HepG2 (cell line): ENCODE results near the gene MXRA8. TPM values are rescaled to one million over a fixed set of nuclear protein-coding genes. Genes with fewer than 3 reads are reported as not detected.

ENCODE experiments used
- ARNT2 ChIP-seq: sonication (generic); formaldehyde crosslinking; IDR thresholded peaks from 2 replicates; pipeline ENCODE4 v1.8.0; 2022; ENCODE audit warnings: mild to moderate bottlenecking, low read depth, missing genetic modification reagents, moderate library complexity
- CCAR2 ChIP-seq: fragments of 200-400 bp; formaldehyde crosslinking; optimal IDR thresholded peaks from 2 replicates; pipeline ENCODE3; 2018; ENCODE audit warnings: low read depth, mild to moderate bottlenecking, low read length, moderate library complexity
- CEBPB ChIP-seq: IDR thresholded peaks from 2 replicates; pipeline ENCODE4 v1.6.1; 2011; ENCODE audit warnings: low read depth, low read length, improper control_type of control experiment, borderline replicate concordance
- CHD2 ChIP-seq: IDR thresholded peaks from 2 replicates; pipeline ENCODE4 v1.6.1; 2011; ENCODE audit warnings: low read depth, low read length, improper control_type of control experiment
- PREB ChIP-seq: sonication (generic); formaldehyde crosslinking; IDR thresholded peaks from 2 replicates; pipeline ENCODE4 v1.4.0; 2020; ENCODE audit warnings: missing genetic modification reagents
- TBX2 ChIP-seq: sonication (generic); formaldehyde crosslinking; IDR thresholded peaks from 2 replicates; pipeline ENCODE4 v1.5.0; 2020; ENCODE audit warnings: missing genetic modification reagents, mild to moderate bottlenecking, borderline replicate concordance
- TFDP1 ChIP-seq: IDR thresholded peaks from 2 replicates; pipeline ENCODE4 v1.6.1; 2016; ENCODE audit warnings: missing compliant biosample characterization, missing genetic modification reagents, borderline replicate concordance
- ZBTB20 ChIP-seq: sonication (generic); formaldehyde crosslinking; IDR thresholded peaks from 2 replicates; pipeline ENCODE4 v1.8.1; 2023; ENCODE audit warnings: missing genetic modification reagents, low read depth, mild to moderate bottlenecking, borderline replicate concordance
- ZMYM3 ChIP-seq: sonication (generic); formaldehyde crosslinking; IDR thresholded peaks from 2 replicates; pipeline ENCODE4 v1.5.1; 2020; ENCODE audit warnings: mild to moderate bottlenecking, missing genetic modification reagents
- ZNF160 ChIP-seq: sonication (generic); formaldehyde crosslinking; IDR thresholded peaks from 2 replicates; pipeline ENCODE4 v1.8.0; 2022; ENCODE audit warnings: mild to moderate bottlenecking, inconsistent platforms, missing genetic modification reagents
- ZNF282 ChIP-seq: fragments of 450-650 bp; IDR thresholded peaks from 2 replicates; pipeline ENCODE4 v1.6.1; 2018; ENCODE audit not compliant: partially characterized antibody
- ZNF503 ChIP-seq: sonication (generic); formaldehyde crosslinking; IDR thresholded peaks from 2 replicates; pipeline ENCODE4 v1.4.0; 2020; ENCODE audit warnings: missing genetic modification reagents
- ZNF530 ChIP-seq: sonication (generic); formaldehyde crosslinking; IDR thresholded peaks from 2 replicates; pipeline ENCODE4 v1.5.0; 2020; ENCODE audit warnings: low read depth, mild to moderate bottlenecking, missing genetic modification reagents
- ZNF567 ChIP-seq: sonication (generic); formaldehyde crosslinking; IDR thresholded peaks from 2 replicates; pipeline ENCODE4 v1.8.1; 2023; ENCODE audit warnings: mild to moderate bottlenecking, missing genetic modification reagents, borderline replicate concordance
- ZNF607 ChIP-seq: sonication (generic); formaldehyde crosslinking; IDR thresholded peaks from 2 replicates; pipeline ENCODE4 v1.5.1; 2020; ENCODE audit warnings: missing genetic modification reagents, mild to moderate bottlenecking, borderline replicate concordance
- ZNF766 ChIP-seq: sonication (generic); formaldehyde crosslinking; IDR thresholded peaks from 2 replicates; pipeline ENCODE4 v1.5.0; 2020; ENCODE audit warnings: missing genetic modification reagents, borderline replicate concordance
- ZNF772 ChIP-seq: sonication (generic); formaldehyde crosslinking; IDR thresholded peaks from 2 replicates; pipeline ENCODE4 v1.5.0; 2020; ENCODE audit warnings: mild to moderate bottlenecking, missing genetic modification reagents
- ZNF800 ChIP-seq: sonication (generic); formaldehyde crosslinking; IDR thresholded peaks from 2 replicates; pipeline ENCODE4 v1.4.0; 2020; ENCODE audit warnings: missing genetic modification reagents
- ZNF879 ChIP-seq: sonication (generic); formaldehyde crosslinking; IDR thresholded peaks from 2 replicates; pipeline ENCODE4 v1.8.1; 2023; ENCODE audit warnings: missing genetic modification reagents
- polyA plus RNA-seq, 8 experiments: library from polyadenylated mRNA; depleted of rRNA in 3 of 8; stranded (reverse) in 7 of 8; unstranded in 1 of 8; fragments of >200 nt; fragmentation: Illumina TruSeq in 4 of 8; extraction: Trizol in 4 of 8; gene quantifications; 2 replicates each; pipeline versions ENCODE4 v1.2.1 to v1.2.3, GENCODE V29; 2011 to 2016; ENCODE audit warnings: low read depth in 4 of 8, missing spikeins in 1 of 8, mixed read lengths in 1 of 8; ENCODE audit not compliant: insufficient read depth in 1 of 8
- total RNA-seq, 5 experiments: library from RNA; depleted of rRNA; stranded (reverse); fragments of >200 nt; fragmentation: Illumina TruSeq; extraction: Trizol; gene quantifications; 2 replicates each; pipeline ENCODE4 v1.2.3, GENCODE V29; 2016; ENCODE audit warnings: low read depth in 1 of 5
- TF ChIP-seq, protein P1 (sequence below): sonication (generic); formaldehyde crosslinking; IDR thresholded peaks from 2 replicates; pipeline ENCODE4 v1.4.0; 2020; ENCODE audit warnings: missing genetic modification reagents, mild to moderate bottlenecking, borderline replicate concordance

Gene MXRA8
- total and polyA plus RNA-seq, 2 of the 13 experiments (the other 11 are each of a cell fraction or from before 2014, with no cell fraction given), result 19.8 to 44.8 TPM

GRCh38 chr1:1307923-1308755 lies 50.2 kb downstream of the MXRA8 start, which contains the start of the genes ACAP3 and PUSL1 (continued):
- 0 out of 2 replicates have a peak, but pooled peaks have one; percentile 6 for TF ChIP-seq ZMYM3 (CRISPR knock-in tag)
- TF ChIP-seq CHD2, result peak; percentile 73; the same call in 1 of the 2 replicates
- TF ChIP-seq ZNF879 (CRISPR knock-in tag), result 0 out of 2 replicates have a peak, but pooled peaks have one; percentile 36
- peak; percentile 11; the same call in 1 of the 2 replicates for TF ChIP-seq TBX2 (CRISPR knock-in tag)
- no peak for TF ChIP-seq ZNF282
- peak; percentile 82 for TF ChIP-seq CCAR2
- TF ChIP-seq ZNF766 (CRISPR knock-in tag), result 0 out of 2 replicates have a peak, but pooled peaks have one; percentile 27
- TF ChIP-seq ZNF567 (CRISPR knock-in tag), result no peak
- peak; percentile 59 for TF ChIP-seq ARNT2 (CRISPR knock-in tag)
- TF ChIP-seq ZBTB20 (CRISPR knock-in tag), result no peak
- TF ChIP-seq TFDP1, result peak; percentile 62; the same call in 1 of the 2 replicates
- TF ChIP-seq ZNF772 (CRISPR knock-in tag), result peak; percentile 89
- peak; percentile 97 for TF ChIP-seq CEBPB
- 0 out of 2 replicates have a peak, but pooled peaks have one; percentile 47 for TF ChIP-seq ZNF503
- no peak for TF ChIP-seq PREB (CRISPR knock-in tag)
- TF ChIP-seq ZNF800 (CRISPR knock-in tag), result peak; percentile 87
- no peak for TF ChIP-seq ZNF530
- no peak for TF ChIP-seq ZNF160 (CRISPR knock-in tag)
- TF ChIP-seq ZNF607 (CRISPR knock-in tag), result peak; percentile 13; the same call in 1 of the 2 replicates
- TF ChIP-seq, protein P1, sequence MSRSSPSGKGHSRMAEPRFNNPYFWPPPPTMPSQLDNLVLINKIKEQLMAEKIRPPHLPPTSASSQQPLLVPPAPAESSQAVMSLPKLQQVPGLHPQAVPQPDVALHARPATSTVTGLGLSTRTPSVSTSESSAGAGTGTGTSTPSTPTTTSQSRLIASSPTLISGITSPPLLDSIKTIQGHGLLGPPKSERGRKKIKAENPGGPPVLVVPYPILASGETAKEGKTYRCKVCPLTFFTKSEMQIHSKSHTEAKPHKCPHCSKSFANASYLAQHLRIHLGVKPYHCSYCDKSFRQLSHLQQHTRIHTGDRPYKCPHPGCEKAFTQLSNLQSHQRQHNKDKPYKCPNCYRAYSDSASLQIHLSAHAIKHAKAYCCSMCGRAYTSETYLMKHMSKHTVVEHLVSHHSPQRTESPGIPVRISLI, result peak; percentile 19; the same call in 1 of the 2 replicates
